Activated CD4-positive, alpha-beta memory T cell treated with anti-CD3 and anti-CD28 coated beads for 36 hours (primary cell): ENCODE measurements around the gene TMEM69. TPM values are rescaled to one million over a fixed set of nuclear protein-coding genes. Genes with fewer than 3 reads are reported as not detected.

Experiments used
- CTCF ChIA-PET: fragments of 350-600 bp; sonication (Branson Sonifier 250); formaldehyde crosslinking; loops from one replicate; lab custom pipeline; 2021; ENCODE audit warnings: antibody characterized with exemption, inconsistent platforms; lab: Charles Lee
- POLR2A ChIA-PET: fragments of 350-600 bp; sonication (Branson Sonifier 250); formaldehyde crosslinking; loops from one replicate; lab custom pipeline; 2021; ENCODE audit warnings: antibody characterized with exemption; lab: Charles Lee
- DNase-seq: peaks from one replicate; pipeline ENCODE4 v3.0.0-alpha.2; 2020
- H3K27ac Mint-ChIP-seq: one replicate; pipeline ENCODE4 v1.8.0; 2021; ENCODE audit warnings: mixed read lengths
- H3K27me3 Mint-ChIP-seq: one replicate; pipeline ENCODE4 v1.8.0; 2021; ENCODE audit warnings: mixed read lengths
- H3K36me3 Mint-ChIP-seq: one replicate; pipeline ENCODE4 v1.8.0; 2021; ENCODE audit warnings: mixed read lengths
- H3K4me1 Mint-ChIP-seq: one replicate; pipeline ENCODE4 v1.8.0; 2021; ENCODE audit warnings: low read depth, mixed read lengths
- H3K4me3 Mint-ChIP-seq: one replicate; pipeline ENCODE4 v1.8.0; 2021; ENCODE audit warnings: mild to moderate bottlenecking, mixed read lengths
- H3K9me3 Mint-ChIP-seq: one replicate; pipeline ENCODE4 v1.8.0; 2021; ENCODE audit warnings: mixed read lengths
- intact Hi-C: fragments of 100-400 bp; cut with micrococcal nuclease; formaldehyde crosslinking; loops from one replicate; pipeline ENCODE4 v1.15.1; 2023
- total RNA-seq, 2 experiments: library from RNA; stranded (reverse); gene quantifications; one replicate each; pipeline ENCODE4 v1.2.3, GENCODE V29; 2021

The TMEM69 gene
- total RNA-seq: 10 to 100 TPM; 34.0 to 34.5 TPM

GRCh38 chr1:45687754-45688740 is at the start of gene TMEM69:
TSS of gene TMEM69 (plus strand) at chr1:45688181. CDS start at chr1:45691069, 2,888 bp downstream.
- DNase-seq: peak; percentile 89
- intact Hi-C loops: loop anchor here (1.0 to 10.0 kb wide), 12 partner anchors 62 to 881 kb away; partner anchors contain the start of genes BTBD19, CCDC163, DYNLT4 and IPP
- no peaks in the 10 kb centered on the region for H3K9me3 Mint-ChIP-seq
- H3K27me3 Mint-ChIP-seq: no peaks in the 10 kb centered on the region
- H3K36me3 Mint-ChIP-seq: peaks cover 29% of the 10 kb centered on the region
- H3K4me3 Mint-ChIP-seq: peak within 1 kb of the TSS; percentile 99
- CTCF ChIA-PET: interaction anchor here (1.1 kb wide), 1 partner anchor 34 kb away, joined by 3 read pairs; no protein-coding TSS in a partner anchor
- POLR2A ChIA-PET: interaction anchor here (0.8 to 2.6 kb wide), 8 partner anchors 10 to 957 kb away, joined by 3 to 16 read pairs (median 4); partner anchors contain the start of genes NASP and RNU5D-1
- peaks cover 38% of the 10 kb centered on the region for H3K4me1 Mint-ChIP-seq
- H3K27ac Mint-ChIP-seq: peak within 1 kb of the TSS; percentile 99

- CTCF ChIA-PET: no interaction called here
- no peak overlapping the region for H3K27ac Mint-ChIP-seq
- H3K4me1 Mint-ChIP-seq: no peaks in the 10 kb centered on the region
- peaks cover 18% of the 10 kb centered on the region for H3K36me3 Mint-ChIP-seq
- no peak for DNase-seq
- POLR2A ChIA-PET: no interaction called here
- no peaks in the 10 kb centered on the region for H3K9me3 Mint-ChIP-seq
- intact Hi-C loops: no loop called here
- no peak overlapping the region for H3K4me3 Mint-ChIP-seq
- H3K27me3 Mint-ChIP-seq: no peaks in the 10 kb centered on the region
Measured at GRCh38 chr1:45640293-45640692, 47.7 kb upstream of the TMEM69 start.

- no peak for DNase-seq
- no peak overlapping the region for H3K27ac Mint-ChIP-seq
- peaks cover 3% of the 10 kb centered on the region for H3K4me1 Mint-ChIP-seq
- peaks cover 22% of the 10 kb centered on the region for H3K36me3 Mint-ChIP-seq
- no peaks in the 10 kb centered on the region for H3K27me3 Mint-ChIP-seq
- ChIA-PET POLR2A (no interaction called here), CTCF (interaction anchor here (1.0 to 2.1 kb wide), 2 partner anchors 43 to 581 kb away, joined by 3 to 6 read pairs; partner anchors contain the start of gene GPBP1L1)
- no peaks in the 10 kb centered on the region for H3K9me3 Mint-ChIP-seq
- no peak overlapping the region for H3K4me3 Mint-ChIP-seq
- intact Hi-C loops: no loop called here
Measured at GRCh38 chr1:45643321-45643720, 44.7 kb upstream of the TMEM69 start.

- Mint-ChIP-seq H3K9me3 (no peaks in the 10 kb centered on the region), H3K27me3 (no peaks in the 10 kb centered on the region), H3K36me3 (peaks cover 22% of the 10 kb centered on the region), H3K4me3 (no peak overlapping the region), H3K4me1 (peaks cover 3% of the 10 kb centered on the region), H3K27ac (peak overlapping the region; percentile 18)
- no peak for DNase-seq
- POLR2A ChIA-PET: no interaction called here
- intact Hi-C loops: no loop called here
- CTCF ChIA-PET: interaction anchor here (1.0 to 2.1 kb wide), 2 partner anchors 42 to 580 kb away, joined by 3 to 6 read pairs; partner anchors contain the start of gene GPBP1L1
Measured at GRCh38 chr1:45643978-45644377, 44.0 kb upstream of the TMEM69 start.

GRCh38 chr1:45644661-45645060 is 43.3 kb upstream of the TMEM69 start:
- no peak for DNase-seq
- intact Hi-C loops: no loop called here
- CTCF ChIA-PET: interaction anchor here (2.1 kb wide), 1 partner anchor 579 kb away, joined by 6 read pairs; no protein-coding TSS in a partner anchor
- Mint-ChIP-seq H3K4me1 (peaks cover 3% of the 10 kb centered on the region), H3K27ac (no peak overlapping the region), H3K36me3 (peaks cover 22% of the 10 kb centered on the region), H3K27me3 (no peaks in the 10 kb centered on the region), H3K9me3 (no peaks in the 10 kb centered on the region), H3K4me3 (no peak overlapping the region)
- POLR2A ChIA-PET: no interaction called here

GRCh38 chr1:45647248-45648021 is 40.5 kb upstream of the TMEM69 start:
- no peaks in the 10 kb centered on the region for H3K9me3 Mint-ChIP-seq
- no peaks in the 10 kb centered on the region for H3K27me3 Mint-ChIP-seq
- H3K36me3 Mint-ChIP-seq: peaks cover 14% of the 10 kb centered on the region
- intact Hi-C loops: no loop called here
- H3K4me3 Mint-ChIP-seq: no peak overlapping the region
- ChIA-PET POLR2A (no interaction called here), CTCF (no interaction called here)
- peaks cover 3% of the 10 kb centered on the region for H3K4me1 Mint-ChIP-seq
- no peak overlapping the region for H3K27ac Mint-ChIP-seq
- DNase-seq: no peak

- peak; percentile 34 for DNase-seq
- ChIA-PET CTCF (interaction anchor here (0.6 to 2.0 kb wide), 5 partner anchors 23 to 110 kb away, joined by 3 to 13 read pairs (median 3); partner anchors contain the start of gene GPBP1L1), POLR2A (interaction anchor here (0.6 to 2.1 kb wide), 5 partner anchors 25 to 133 kb away, joined by 3 to 16 read pairs (median 4); partner anchors contain the start of genes GPBP1L1, PRDX1 and TMEM69)
- H3K9me3 Mint-ChIP-seq: no peaks in the 10 kb centered on the region
- peaks cover 46% of the 10 kb centered on the region for H3K36me3 Mint-ChIP-seq
- peaks cover 22% of the 10 kb centered on the region for H3K4me1 Mint-ChIP-seq
- intact Hi-C loops: loop anchor here (1.0 to 5.0 kb wide), 2 partner anchors 32 to 42 kb away; partner anchors contain the start of gene GPBP1L1
- H3K27ac Mint-ChIP-seq: peak overlapping the region; percentile 61
- peak overlapping the region; percentile 20 for H3K4me3 Mint-ChIP-seq
- H3K27me3 Mint-ChIP-seq: no peaks in the 10 kb centered on the region
Measured at GRCh38 chr1:45654540-45655280, 33.3 kb upstream of the TMEM69 start.

- no peak overlapping the region for H3K27ac Mint-ChIP-seq
- intact Hi-C loops: no loop called here
- peaks cover 48% of the 10 kb centered on the region for H3K36me3 Mint-ChIP-seq
- H3K9me3 Mint-ChIP-seq: no peaks in the 10 kb centered on the region
- no peak for DNase-seq
- H3K27me3 Mint-ChIP-seq: no peaks in the 10 kb centered on the region
- H3K4me1 Mint-ChIP-seq: peaks cover 22% of the 10 kb centered on the region
- no peak overlapping the region for H3K4me3 Mint-ChIP-seq
- ChIA-PET POLR2A (interaction anchor here (1.1 to 2.1 kb wide), 2 partner anchors 30 to 135 kb away, joined by 7 to 16 read pairs; partner anchors contain the start of genes GPBP1L1 and PRDX1), CTCF (interaction anchor here (2.0 kb wide), 1 partner anchor 29 kb away, joined by 13 read pairs; the partner anchor contains the start of gene GPBP1L1)
Measured at GRCh38 chr1:45656573-45657226, 31.3 kb upstream of the TMEM69 start.

- CTCF ChIA-PET: interaction anchor here (0.9 kb wide), 1 partner anchor 566 kb away, joined by 3 read pairs; no protein-coding TSS in a partner anchor
- intact Hi-C loops: no loop called here
- DNase-seq: no peak
- Mint-ChIP-seq H3K4me3 (no peak overlapping the region), H3K27me3 (no peaks in the 10 kb centered on the region), H3K4me1 (peaks cover 30% of the 10 kb centered on the region), H3K27ac (no peak overlapping the region), H3K9me3 (no peaks in the 10 kb centered on the region), H3K36me3 (peaks cover 42% of the 10 kb centered on the region)
- POLR2A ChIA-PET: no interaction called here
Measured at GRCh38 chr1:45658171-45658570, 29.8 kb upstream of the TMEM69 start.

- H3K36me3 Mint-ChIP-seq: peaks cover 44% of the 10 kb centered on the region
- H3K27me3 Mint-ChIP-seq: no peaks in the 10 kb centered on the region
- no peaks in the 10 kb centered on the region for H3K9me3 Mint-ChIP-seq
- DNase-seq: no peak
- intact Hi-C loops: no loop called here
- CTCF ChIA-PET: interaction anchor here (1.0 kb wide), 1 partner anchor 514 kb away, joined by 3 read pairs; no protein-coding TSS in a partner anchor
- peaks cover 34% of the 10 kb centered on the region for H3K4me1 Mint-ChIP-seq
- POLR2A ChIA-PET: no interaction called here
- H3K27ac Mint-ChIP-seq: no peak overlapping the region
- H3K4me3 Mint-ChIP-seq: no peak overlapping the region
Measured at GRCh38 chr1:45659222-45659621, 28.8 kb upstream of the TMEM69 start.
